ENCODE measurements around the gene LMAN1L.
A peak's percentile ranks its signal among the peaks of the same experiment; 100 is the strongest.

The LMAN1L gene

DNA sequence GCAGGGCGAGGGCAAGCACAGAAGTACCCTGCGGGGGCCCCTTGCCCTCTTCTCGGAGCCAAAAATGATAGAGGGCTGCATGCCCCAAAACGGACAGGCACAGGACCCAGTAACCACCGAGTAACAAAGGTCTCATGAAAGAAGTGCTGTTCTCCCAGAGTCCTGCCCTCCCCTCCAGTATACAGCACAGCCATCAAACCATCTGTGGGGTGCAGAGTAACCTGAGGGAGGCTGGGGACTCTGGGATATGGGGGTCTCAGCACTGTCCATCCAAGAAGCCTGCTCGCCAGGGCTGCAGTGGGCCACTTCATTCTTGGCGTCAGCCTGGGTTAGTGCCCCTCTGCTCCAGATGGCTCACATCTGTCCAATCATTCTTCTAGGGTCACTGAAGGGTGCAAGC is 24.2 kb downstream of the LMAN1L start:
- H3K4me3 ChIP-seq (ENCODE audit: low read depth, low read length) = no peak overlapping the region
- no peak for DNase-seq
- TF ChIP-seq, protein P1, sequence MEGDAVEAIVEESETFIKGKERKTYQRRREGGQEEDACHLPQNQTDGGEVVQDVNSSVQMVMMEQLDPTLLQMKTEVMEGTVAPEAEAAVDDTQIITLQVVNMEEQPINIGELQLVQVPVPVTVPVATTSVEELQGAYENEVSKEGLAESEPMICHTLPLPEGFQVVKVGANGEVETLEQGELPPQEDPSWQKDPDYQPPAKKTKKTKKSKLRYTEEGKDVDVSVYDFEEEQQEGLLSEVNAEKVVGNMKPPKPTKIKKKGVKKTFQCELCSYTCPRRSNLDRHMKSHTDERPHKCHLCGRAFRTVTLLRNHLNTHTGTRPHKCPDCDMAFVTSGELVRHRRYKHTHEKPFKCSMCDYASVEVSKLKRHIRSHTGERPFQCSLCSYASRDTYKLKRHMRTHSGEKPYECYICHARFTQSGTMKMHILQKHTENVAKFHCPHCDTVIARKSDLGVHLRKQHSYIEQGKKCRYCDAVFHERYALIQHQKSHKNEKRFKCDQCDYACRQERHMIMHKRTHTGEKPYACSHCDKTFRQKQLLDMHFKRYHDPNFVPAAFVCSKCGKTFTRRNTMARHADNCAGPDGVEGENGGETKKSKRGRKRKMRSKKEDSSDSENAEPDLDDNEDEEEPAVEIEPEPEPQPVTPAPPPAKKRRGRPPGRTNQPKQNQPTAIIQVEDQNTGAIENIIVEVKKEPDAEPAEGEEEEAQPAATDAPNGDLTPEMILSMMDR (IDR thresholded peaks at IDR 0.05; ENCODE audit: low read depth, low read length, missing control alignments) = no peak
- H3K27ac ChIP-seq = no peak overlapping the region
- in situ Hi-C loops (cut with HindIII; ENCODE audit: low pct_ligation_motif_present, low sequenced_read_pairs) = no loop called here
- H3K27me3 ChIP-seq (replicated peaks) = no peaks in the 10 kb centered on the region
- H3K36me3 ChIP-seq (replicated peaks) = peaks cover 3% of the 10 kb centered on the region

- in situ Hi-C loops (cut with HindIII; ENCODE audit: low pct_ligation_motif_present, low sequenced_read_pairs) = no loop called here
- no peak for DNase-seq
- H3K4me3 ChIP-seq (ENCODE audit: low read depth, low read length) = no peak overlapping the region
These were observed 25.0 kb downstream of the LMAN1L start for GRCh38 chr15:74837482-74838136.

DNA sequence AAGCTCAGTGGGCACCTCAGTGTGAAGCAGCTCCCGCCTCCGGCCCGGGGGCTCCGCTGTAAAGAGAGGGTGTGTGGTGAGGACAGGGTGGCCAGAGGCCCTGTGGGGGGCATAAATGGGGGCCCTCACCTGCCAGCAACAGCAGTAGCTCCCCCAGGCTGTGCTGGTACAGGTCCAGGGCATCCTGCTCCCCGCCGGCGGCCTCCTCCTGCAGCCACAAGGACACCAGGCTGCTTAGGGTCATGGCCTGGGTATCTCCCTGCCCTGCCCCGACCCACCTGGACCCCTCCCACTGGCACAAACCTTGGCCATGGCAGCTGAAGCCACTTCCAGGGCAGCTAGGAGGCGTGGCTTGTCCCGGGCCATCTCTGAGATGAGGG is 25.5 kb downstream of the LMAN1L start:
- TF ChIP-seq, protein P1 (IDR thresholded peaks at IDR 0.05; ENCODE audit: low read depth, low read length, missing control alignments) = no peak
- no peak overlapping the region for H3K27ac ChIP-seq
- H3K4me3 ChIP-seq (ENCODE audit: low read depth, low read length) = no peak overlapping the region
- in situ Hi-C loops (cut with HindIII; ENCODE audit: low pct_ligation_motif_present, low sequenced_read_pairs) = no loop called here
- peaks cover 3% of the 10 kb centered on the region for H3K36me3 ChIP-seq (replicated peaks)
- no peaks in the 10 kb centered on the region for H3K27me3 ChIP-seq (replicated peaks)
- DNase-seq = no peak

More at GRCh38 chr15:74837482-74838136, 25.0 kb downstream of the LMAN1L start:
- Histone ChIP-seq H3K27me3 (replicated peaks) (no peaks in the 10 kb centered on the region), H3K36me3 (replicated peaks) (peaks cover 3% of the 10 kb centered on the region), H3K27ac (no peak overlapping the region)
- TF ChIP-seq, protein P1 (IDR thresholded peaks at IDR 0.05; ENCODE audit: low read depth, low read length, missing control alignments) = no peak

GRCh38 chr15:74838746-74839525 is 26.3 kb downstream of the LMAN1L start:
- no peak overlapping the region for H3K4me3 ChIP-seq (ENCODE audit: low read depth, low read length)

DNA sequence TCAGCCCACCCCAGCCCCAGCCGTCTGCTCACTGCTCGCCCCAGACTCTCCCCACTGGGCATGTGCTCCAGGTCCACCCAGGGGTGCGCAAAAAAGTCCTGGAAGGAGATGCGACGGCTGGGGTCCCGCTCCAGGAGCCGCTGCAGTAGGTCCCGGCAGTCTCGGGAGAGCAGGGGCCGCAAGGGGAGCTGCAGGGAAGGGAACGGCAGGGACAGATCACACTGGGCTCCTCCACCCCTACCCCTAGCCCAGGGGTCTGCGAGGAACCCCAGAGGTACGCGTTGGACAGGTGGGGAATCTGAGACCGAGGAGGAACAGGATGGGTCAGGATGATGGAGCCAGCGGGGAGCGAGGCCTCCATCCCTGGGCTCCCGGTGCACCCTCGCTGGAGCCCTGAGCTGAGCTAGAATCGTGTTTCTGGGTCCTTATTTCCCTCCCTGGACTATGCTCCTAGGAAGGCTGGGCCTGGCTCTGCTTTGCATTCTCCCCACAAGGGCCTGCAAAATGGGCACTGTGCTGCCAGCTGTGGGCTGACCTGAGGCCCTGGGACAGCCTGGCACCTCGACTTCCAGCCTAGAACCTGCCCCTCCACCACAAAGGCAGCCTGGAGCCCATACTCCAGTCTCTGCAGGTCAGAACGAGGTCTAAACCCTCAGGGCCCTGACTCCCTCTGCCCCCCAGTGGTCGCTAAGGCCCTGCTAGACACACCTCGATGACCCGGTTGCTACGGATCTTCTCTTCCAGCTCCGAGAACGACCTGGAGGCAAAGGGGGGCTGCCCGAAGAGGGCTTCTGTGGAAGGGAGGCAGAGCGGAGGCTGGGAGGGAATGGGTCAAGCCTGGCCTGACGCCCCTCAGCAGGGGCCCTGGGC is 27.1 kb downstream of the LMAN1L start:
- Histone ChIP-seq H3K4me3 (ENCODE audit: low read depth, low read length) (no peak overlapping the region), H3K36me3 (replicated peaks) (peaks cover 3% of the 10 kb centered on the region), H3K27me3 (replicated peaks) (no peaks in the 10 kb centered on the region), H3K27ac (no peak overlapping the region)
- DNase-seq = no peak
- TF ChIP-seq, protein P1 (IDR thresholded peaks at IDR 0.05; ENCODE audit: low read depth, low read length, missing control alignments) = peak; percentile 30
- in situ Hi-C loops (cut with HindIII; ENCODE audit: low pct_ligation_motif_present, low sequenced_read_pairs) = no loop called here

More at GRCh38 chr15:74838746-74839525, 26.3 kb downstream of the LMAN1L start:
- Histone ChIP-seq H3K27me3 (replicated peaks) (no peaks in the 10 kb centered on the region), H3K27ac (no peak overlapping the region), H3K36me3 (replicated peaks) (peaks cover 3% of the 10 kb centered on the region)
- in situ Hi-C loops (cut with HindIII; ENCODE audit: low pct_ligation_motif_present, low sequenced_read_pairs) = no loop called here
- TF ChIP-seq, protein P1 (IDR thresholded peaks at IDR 0.05; ENCODE audit: low read depth, low read length, missing control alignments) = no peak
- DNase-seq = no peak
